GM18907 (cell line): ENCODE results near the gene SERPINB4.

ENCODE experiments used
- ATAC-seq: cut with Tn5 transposase; IDR thresholded peaks from one replicate; pipeline ENCODE4 v1.9.1; 2021; ENCODE audit warnings: mild to moderate bottlenecking, moderate library complexity; ENCODE audit not compliant: unreplicated experiment

SERPINB4 gene

DNA sequence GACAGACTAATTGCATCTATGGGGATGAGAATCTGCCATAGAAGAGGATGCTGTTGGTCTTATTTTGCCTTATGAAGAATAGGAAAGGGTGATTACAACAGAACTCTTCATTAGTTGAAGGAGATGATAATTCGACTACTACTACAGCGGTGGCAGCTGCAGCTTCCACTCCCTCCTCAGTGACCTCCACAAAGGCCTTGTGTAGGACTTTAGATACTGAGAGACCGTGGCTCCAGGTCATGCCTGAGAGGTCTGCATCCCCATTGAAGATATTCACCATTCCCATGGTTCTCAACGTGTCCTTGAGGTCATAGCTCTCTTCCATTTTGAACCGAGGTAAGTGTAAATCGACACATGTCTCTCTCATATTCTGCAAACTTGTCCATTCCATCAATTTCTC, 6.4 kb downstream of the SERPINB4 start:
- no peak for ATAC-seq

- ATAC-seq: no peak
Observed at GRCh38 chr18:63627819-63628218, 16.2 kb downstream of the SERPINB4 start.

DNA sequence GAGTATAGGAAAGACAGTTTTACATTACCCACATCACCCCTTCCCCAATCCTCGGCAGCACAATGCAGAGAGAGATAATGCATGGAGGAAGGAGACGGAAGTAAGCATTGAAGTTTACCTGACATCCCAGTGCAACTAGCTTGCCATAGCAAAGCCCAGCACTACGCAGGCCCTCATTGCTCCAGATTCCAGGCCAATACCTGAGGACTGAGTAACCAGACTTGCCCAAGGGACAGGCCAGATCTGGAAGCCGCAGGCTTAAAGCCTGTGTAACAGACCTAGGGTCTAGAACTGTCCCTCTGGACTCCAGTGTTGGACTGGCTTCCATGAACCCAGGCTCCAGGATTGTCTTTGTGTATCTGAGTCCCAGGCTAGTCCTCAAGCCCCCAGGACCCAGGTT, 17.6 kb downstream of the SERPINB4 start:
- ATAC-seq: no peak

- no peak for ATAC-seq
Observed at GRCh38 chr18:63624863-63625262, 19.2 kb downstream of the SERPINB4 start.

GRCh38 chr18:63619661-63620060, 24.4 kb downstream of the SERPINB4 start:
- no peak for ATAC-seq

- ATAC-seq: no peak
Observed at GRCh38 chr18:63617915-63618234, 26.2 kb downstream of the SERPINB4 start.

GRCh38 chr18:63617049-63617914, 26.8 kb downstream of the SERPINB4 start:
- ATAC-seq: peak; percentile 73

DNA sequence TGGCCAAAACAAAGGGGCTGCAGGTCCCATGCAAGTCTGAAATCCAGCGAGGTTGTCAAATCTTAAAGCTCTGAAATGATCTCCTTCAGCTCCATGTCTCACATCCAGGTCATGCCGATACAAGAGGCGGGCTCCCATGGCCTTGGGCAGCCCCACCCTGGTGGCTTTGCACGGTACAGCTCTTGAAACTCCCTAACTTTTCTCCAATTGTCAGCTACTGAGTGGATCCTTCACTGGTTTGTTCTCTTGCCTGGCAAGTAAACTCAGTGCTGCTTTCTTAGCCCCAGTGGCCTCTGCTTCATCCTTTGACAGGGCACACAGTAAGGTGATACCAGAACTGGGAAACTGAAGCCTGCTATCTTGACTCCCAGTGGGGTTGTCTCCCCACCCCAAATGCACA, 30.6 kb downstream of the SERPINB4 start:
- no peak for ATAC-seq

DNA sequence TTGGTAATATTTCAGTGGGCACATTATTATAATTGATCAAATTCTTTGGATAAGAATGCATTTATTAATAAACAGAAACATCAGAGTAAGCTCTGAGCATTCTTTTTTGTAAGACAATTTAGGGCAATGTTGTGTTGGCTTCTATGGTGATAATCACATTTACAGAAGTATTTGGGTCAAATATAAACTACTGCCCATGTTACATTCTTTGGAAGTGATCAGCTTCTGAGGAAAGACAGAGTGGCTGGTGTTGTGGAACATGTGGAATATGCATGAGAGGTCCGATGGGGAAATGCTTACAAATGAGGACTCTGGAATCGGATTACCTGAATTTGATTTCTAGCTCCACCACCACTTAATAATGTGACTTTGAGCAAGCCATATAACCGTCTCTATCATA, 37.5 kb downstream of the SERPINB4 start:
- ATAC-seq: no peak

DNA sequence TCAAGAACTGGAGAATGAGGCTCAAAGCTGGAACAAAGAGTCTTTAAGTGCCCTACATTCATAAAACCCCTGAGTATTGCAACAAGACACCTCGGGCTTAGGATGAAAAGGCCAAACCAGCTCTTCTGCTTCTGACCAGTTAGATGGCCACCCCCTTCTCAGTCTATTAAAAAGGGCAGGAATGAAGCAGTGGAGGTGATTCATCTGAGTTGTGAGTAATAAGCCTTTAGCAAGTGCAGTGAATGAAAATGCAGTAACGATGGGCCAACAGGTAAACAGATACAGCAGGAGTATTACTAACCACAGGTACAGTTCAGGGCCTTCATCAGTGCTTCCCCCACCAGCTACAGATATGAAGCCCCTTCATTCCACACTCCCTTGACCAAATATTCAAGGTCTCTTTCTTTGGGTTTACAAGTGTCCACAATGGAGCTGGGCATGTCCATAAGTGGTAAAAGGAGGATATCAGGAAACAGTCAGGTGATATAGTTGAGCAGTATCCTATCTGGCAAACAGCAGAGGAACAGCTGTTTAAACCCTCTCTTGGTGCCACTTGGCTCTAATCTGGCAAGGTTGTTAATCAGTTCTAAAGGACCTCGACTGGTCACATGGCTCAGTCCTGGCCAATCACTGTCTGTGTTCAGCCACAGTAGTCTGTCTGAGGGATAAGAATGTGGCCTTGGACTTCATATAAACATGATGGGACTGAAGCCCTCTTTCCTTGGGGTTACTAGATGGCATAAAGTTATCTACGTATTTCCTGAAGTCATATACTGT, 39.1 kb downstream of the SERPINB4 start:
- no peak for ATAC-seq

DNA sequence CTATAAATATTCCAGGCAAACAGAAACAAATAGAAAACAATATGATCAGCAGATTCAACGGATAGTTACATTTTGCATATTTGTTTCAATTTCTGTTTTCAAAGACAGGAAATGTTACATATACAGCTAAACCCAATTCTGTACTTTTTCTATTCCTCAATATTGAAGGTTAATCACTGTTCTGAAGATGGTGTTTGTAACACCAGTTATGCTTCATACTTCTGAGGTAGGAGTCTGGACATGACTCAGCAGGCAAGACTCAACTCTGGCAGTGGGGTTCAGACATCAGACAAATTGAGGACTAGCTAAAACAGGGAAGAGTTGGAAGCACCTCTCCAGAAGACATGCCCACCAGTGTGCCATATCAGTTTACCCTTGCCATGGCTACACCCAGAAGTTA, 40.3 kb downstream of the SERPINB4 start:
- peak; percentile 98 for ATAC-seq

DNA sequence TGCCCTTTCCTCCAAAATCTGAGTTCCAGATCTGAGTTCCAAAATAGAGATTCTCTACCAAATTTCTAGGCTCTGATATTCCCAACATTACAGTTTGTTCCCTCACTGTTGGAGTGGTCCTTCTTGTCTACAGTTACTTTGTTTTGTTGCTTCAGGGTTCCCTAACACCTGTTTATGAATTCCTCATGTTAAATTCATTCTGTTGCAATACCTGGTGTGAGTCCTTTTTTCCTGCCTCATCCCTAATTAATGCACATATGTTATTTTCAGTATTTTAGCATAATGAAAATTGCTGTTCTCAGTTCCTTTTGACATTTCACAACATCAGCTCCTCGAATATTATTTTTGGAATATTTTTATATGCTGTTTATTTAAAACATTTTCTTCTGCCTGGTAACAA, 40.7 kb downstream of the SERPINB4 start:
- no peak for ATAC-seq

- no peak for ATAC-seq
Observed at GRCh38 chr18:63596964-63597363, 47.1 kb downstream of the SERPINB4 start.

- no peak for ATAC-seq
Observed at GRCh38 chr18:63592471-63592870, 51.6 kb downstream of the SERPINB4 start.

GRCh38 chr18:63591725-63592124, 52.3 kb downstream of the SERPINB4 start:
- ATAC-seq: no peak

- ATAC-seq: no peak
Observed at GRCh38 chr18:63590966-63591695, 52.9 kb downstream of the SERPINB4 start.

DNA sequence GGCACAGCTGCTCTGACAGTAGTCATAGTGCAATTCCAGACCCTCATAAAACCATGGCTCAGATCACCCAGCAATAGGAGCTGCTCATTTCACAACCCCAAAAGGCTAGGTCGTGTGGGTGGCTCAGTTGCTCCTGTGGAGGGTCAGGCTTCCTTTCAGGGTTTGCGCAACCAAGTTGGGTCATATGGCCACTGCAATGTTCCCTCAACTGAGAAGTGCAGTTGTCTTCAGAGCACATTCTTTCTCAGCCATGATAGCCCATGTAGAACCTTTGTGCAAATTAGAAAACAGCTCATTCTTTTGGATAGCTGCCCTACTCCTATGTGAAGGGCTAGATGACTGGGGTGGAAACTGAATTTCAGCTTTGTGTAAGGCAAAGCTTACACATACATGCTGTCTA, 53.7 kb downstream of the SERPINB4 start:
- ATAC-seq: no peak

- ATAC-seq: no peak
Observed at GRCh38 chr18:63588909-63589308, 55.1 kb downstream of the SERPINB4 start.
